HUDEP-2 (cell line): Measurements from ENCODE around the gene ABCB8.

ENCODE experiments used
- DNase-seq, 76 experiments: peaks; one replicate each; lab custom pipeline; 2025; ENCODE audit not compliant: unreplicated experiment in 76 of 76; lab: John Stamatoyannopoulos, UW

ABCB8 gene

GRCh38 chr7:151066273-151066974 lies 38.2 kb downstream of the ABCB8 start:
- DNase-seq = no peak

GRCh38 chr7:151068069-151068773 lies 40.0 kb downstream of the ABCB8 start:
- no peak for DNase-seq

- DNase-seq = peak in 7 of 76 experiments; percentile 7 to 46 (median 27)
These were observed 41.8 kb downstream of the ABCB8 start for GRCh38 chr7:151069841-151070573.

- no peak for DNase-seq
These were observed 42.3 kb downstream of the ABCB8 start for GRCh38 chr7:151070574-151070960.

- no peak for DNase-seq
These were observed 43.0 kb downstream of the ABCB8 start for GRCh38 chr7:151071032-151071866.

- no peak for DNase-seq
These were observed 45.7 kb downstream of the ABCB8 start for GRCh38 chr7:151073990-151074389.

- DNase-seq = no peak
These were observed 46.8 kb downstream of the ABCB8 start for GRCh38 chr7:151074817-151075661.

- no peak for DNase-seq
These were observed 47.4 kb downstream of the ABCB8 start for GRCh38 chr7:151075662-151075971.

- DNase-seq = no peak
These were observed 47.8 kb downstream of the ABCB8 start for GRCh38 chr7:151075978-151076426.

GRCh38 chr7:151076863-151077704 lies 48.8 kb downstream of the ABCB8 start:
- DNase-seq = peak in 19 of 76 experiments; percentile 3 to 43 (median 18)

- no peak for DNase-seq
These were observed 49.5 kb downstream of the ABCB8 start for GRCh38 chr7:151077705-151078232.

GRCh38 chr7:151078233-151079040 lies 50.2 kb downstream of the ABCB8 start:
- DNase-seq = no peak

GRCh38 chr7:151079199-151079910 lies 51.1 kb downstream of the ABCB8 start:
- no peak for DNase-seq

- peak in 10 of 76 experiments; percentile 10 to 48 (median 24) for DNase-seq
These were observed 51.8 kb downstream of the ABCB8 start for GRCh38 chr7:151080067-151080521.

GRCh38 chr7:151080522-151081169 lies 52.4 kb downstream of the ABCB8 start, which contains the start of gene FASTK:
TSS of gene FASTK (minus strand) at chr7:151080809. CDS start at chr7:151080766, 43 bp downstream.
- peak in 72 of 76 experiments; percentile 36 to 89 (median 75) for DNase-seq
